Measurements from ENCODE around the gene ARAP2.
"Not testable (repeated sequence)": the region's sequence is repeated elsewhere in the genome, so short reads cannot be mapped to it uniquely, and the experiment has no call there.

The ARAP2 gene

GRCh38 chr4:36182315-36182714 lies 62.0 kb downstream of the ARAP2 start:
- not testable (repeated sequence) for DNase-seq

DNA sequence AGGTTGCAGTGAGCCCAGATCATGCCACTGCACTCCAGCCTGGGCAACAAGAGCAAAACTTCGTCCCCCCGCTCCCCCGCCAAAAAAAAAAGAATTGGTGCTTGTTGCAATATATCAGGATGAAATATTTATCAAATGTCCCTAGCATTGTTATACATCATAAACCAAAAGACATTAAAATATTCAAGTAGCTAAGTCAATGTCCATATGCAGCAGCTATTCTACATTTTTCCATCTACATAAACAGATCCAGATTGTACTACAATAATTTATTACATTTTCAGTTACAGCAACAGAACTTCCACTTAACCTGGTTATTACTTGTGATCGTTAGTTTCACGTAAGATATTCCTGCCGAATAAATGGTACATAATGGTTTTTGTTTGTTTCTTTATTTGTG lies 64.1 kb downstream of the ARAP2 start:
- no peak for DNase-seq

GRCh38 chr4:36178484-36178883 lies 65.8 kb downstream of the ARAP2 start:
- DNase-seq: no peak

- no peak for DNase-seq
These were observed 66.4 kb downstream of the ARAP2 start for GRCh38 chr4:36177946-36178345.

DNA sequence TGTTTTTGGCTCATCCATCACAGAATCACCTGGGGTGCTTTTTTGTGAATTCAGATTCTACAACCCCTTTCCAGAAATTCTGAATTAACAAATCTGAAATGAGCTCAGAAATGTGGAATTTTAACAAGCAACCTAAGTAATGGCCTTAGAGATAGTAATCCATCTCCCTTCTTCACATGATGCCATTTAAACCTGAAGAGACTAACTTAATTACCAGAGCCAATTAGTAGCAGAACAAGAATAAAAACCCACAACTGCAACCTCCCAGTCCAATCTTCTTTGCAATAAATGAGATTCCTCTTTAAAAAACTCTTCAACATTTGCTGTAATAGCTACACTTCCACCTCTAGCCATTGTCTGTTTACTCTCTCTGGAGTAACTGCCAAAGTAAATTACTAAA lies 69.7 kb downstream of the ARAP2 start:
- DNase-seq: no peak

- DNase-seq: no peak
These were observed 70.4 kb downstream of the ARAP2 start for GRCh38 chr4:36173905-36174304.

- no peak for DNase-seq
These were observed 71.7 kb downstream of the ARAP2 start for GRCh38 chr4:36172656-36173055.

- DNase-seq: no peak
These were observed 76.0 kb downstream of the ARAP2 start for GRCh38 chr4:36168127-36168878.

DNA sequence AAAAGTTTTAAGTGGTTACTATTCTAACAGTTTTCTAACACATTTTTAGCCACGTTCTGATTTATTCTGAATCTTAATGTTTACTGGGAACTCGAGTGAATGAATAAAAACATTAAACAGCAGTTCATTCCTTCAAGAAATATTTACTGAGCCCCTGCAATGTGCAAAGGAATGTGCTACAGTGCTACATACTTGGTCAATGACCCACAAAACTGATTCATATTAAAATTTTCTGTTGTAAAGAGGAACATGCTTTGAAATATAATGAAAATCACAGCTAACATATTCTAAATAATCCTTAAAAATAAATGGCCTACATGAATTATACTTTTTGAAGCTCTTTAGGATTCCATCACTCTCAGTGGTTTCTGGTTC lies 78.7 kb downstream of the ARAP2 start:
- DNase-seq: no peak

DNA sequence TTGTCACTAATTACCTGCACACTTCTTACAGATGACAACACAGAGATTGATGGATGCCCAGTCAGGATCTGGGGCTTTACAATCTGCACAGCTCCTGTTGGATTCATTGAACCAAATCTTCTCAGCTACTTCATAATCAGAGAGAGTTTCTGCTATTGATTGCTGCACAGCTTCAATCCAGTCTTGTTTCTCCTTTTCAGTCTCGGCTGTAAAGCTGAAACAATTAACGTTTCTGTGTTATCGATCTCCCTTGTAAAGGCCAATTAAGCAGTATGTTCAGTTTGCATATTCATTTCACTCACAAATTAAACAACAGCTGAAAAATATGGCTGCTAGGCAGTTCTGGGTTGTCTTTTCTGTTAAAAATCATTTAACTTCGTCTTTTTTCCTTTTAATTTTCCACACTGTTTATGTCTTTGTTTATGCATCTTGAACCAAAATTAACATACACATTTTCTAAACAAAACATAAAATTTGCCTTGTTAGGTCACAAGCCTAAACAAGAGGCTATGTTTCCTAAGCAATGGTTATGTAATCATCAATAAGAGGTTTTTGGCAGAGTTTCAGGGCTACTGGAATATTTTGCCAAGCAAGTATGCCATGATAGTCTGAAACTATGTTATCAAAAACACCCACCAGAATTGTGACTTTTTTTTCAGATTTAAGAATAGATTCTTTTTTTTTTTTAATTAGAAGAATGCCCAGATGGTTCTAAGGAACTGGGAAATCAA lies 79.2 kb downstream of the ARAP2 start:
- no peak for DNase-seq

DNA sequence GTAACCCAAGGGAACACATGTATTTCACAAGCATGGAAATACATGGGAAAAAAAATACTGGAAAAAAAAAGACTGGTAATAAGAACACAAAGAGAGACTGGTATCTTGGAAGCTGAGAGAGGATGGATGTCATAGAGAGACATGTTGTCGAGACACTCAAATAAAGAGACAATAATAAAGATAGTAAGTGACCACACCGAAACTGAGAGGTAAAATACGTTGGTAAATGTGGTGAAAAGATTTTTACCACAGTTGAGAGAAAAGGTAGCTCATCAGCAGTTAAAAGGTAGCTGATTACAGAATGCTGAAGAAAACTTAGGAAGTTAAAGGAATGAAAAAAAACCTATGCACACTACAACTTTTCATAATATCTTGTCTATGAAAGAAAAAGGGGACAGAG lies 81.1 kb downstream of the ARAP2 start:
- DNase-seq: no peak

DNA sequence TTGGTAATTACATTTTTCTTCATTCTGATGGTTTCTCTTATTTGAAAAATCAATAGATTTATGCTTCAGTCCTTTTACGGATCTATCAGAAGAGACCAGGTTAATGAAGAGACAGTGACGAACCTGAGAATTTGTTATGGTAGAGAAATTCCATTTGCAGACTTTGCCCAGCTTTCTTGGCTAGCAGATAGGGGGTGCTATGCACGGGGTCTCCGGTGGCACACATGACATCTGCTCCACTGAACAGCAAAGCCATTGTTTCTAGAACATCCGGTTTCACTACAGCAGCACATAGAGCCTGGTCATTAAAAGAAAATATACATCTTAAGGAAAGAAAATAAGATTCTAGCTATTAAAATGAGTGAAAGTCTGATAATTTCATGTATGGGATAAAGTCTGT lies 85.1 kb downstream of the ARAP2 start:
- DNase-seq: no peak

GRCh38 chr4:36152735-36153134 lies 91.6 kb downstream of the ARAP2 start:
- DNase-seq: no peak

DNA sequence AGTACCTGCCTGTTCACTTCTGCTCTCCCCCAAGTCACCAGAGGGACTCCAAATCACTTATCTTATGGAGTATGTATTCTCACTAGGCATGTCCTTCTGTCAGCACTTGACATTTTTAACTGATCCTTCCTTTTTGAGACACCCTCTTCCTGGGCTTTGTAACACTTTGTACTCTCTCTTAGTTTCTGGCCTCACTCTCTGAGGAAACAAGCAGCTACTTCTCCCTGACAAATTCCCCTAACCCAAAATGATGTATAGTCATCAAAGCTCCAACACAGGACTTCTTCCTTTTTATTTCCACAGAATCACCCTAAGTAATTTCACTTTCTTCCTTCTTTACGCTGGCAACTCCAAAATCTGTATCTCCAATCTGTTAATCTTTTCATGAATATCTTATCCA lies 101.8 kb downstream of the ARAP2 start:
- DNase-seq: no peak

DNA sequence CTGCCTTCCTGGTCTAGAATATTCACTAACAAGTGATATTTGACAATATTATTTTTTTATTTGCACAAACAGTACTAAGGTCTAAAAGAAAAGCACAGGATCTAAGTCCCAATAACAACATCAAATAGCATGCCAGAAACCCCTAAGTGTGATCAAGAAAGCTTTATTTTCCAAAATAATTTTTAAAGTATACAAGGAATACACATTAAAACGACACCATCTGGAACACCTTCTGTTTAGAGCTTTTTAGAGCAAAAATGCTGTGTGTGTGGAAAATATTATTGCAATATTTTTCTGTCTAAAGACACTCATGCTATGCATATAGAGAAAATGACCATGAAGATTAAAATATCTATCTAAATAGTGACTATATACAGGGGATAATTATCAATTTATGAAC lies 103.1 kb downstream of the ARAP2 start:
- DNase-seq: no peak

DNA sequence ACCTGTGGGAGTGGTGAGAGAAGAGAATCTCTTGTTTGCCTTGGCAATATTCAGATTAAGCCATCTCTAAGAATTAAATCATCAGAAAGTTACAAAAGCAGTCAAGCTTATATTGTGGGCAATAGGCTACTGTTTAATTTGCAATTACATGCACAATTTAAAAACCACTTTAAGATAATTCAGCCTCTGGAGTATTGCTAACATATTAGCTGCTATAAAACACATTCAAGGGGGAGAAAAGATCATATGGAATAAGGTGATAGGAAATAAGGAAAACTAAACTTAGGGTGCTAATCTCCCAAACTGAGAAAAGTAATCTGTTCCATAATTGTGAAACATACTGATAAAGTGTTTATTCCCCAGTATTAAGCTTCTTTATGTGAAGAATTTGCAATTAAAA lies 103.9 kb downstream of the ARAP2 start:
- DNase-seq: no peak

DNA sequence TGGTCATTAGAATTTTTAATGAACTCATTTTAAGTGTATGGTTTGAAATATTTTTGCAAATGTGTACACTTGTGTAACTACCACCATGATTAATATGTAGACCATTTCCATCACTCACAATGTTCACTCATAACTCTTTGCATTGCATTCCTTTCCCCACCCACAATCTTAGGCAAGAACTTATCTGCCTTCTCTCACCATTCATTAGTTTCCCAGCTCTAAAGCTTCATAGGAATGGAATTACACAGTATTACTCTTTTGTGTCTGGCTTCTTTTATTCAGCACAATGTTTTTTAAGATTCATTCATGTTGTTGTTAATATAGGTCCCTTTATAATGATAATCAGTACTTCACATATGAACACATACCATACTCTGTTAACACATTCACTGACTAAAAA lies 106.1 kb downstream of the ARAP2 start:
- no peak for DNase-seq

GRCh38 chr4:36137336-36137735 lies 107.0 kb downstream of the ARAP2 start:
- DNase-seq: no peak

DNA sequence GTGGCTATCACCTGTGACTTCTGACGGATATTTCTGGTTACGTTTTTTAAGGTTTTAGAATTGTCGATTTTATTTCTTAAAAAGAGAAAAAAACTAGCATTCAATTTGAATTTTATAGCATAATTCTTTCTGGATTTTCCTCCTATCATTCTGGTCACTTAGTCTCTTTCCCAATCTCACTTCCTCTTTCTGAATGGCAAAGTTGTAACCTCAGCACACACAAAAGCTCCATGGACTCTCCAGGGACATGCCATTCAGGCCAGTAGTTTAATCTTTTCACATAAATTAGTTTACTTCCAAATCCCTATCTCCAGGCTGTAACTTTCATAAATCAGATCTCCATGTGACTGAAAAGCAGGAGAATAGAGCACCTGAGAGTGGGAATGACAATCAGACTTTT lies 110.7 kb downstream of the ARAP2 start:
- no peak for DNase-seq

GRCh38 chr4:36133086-36133485 lies 111.2 kb downstream of the ARAP2 start:
- no peak for DNase-seq

DNA sequence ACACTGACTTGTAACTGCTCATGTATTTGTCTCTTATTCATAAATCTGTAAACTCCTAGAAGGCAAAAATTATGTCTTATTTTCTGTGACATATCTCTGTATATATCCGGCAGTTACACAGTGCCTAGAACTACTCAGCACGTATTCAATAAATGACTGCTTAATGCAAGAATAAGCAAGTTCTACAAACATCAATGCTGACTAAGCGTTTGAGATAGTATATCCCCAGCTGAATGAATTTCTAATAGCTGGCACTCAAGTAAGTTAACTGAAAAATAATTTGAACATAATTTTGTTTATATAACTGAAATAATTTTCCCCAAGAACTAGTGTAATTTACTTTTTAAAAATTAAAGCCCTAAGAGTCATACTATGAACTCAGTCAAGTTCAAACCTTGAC lies 113.7 kb downstream of the ARAP2 start:
- no peak for DNase-seq

- DNase-seq: no peak
These were observed 115.6 kb downstream of the ARAP2 start for GRCh38 chr4:36128689-36129088.

- no peak for DNase-seq
These were observed 120.4 kb downstream of the ARAP2 start for GRCh38 chr4:36123906-36124305.

GRCh38 chr4:36115312-36115711 lies 129.0 kb downstream of the ARAP2 start:
- DNase-seq: no peak

GRCh38 chr4:36111172-36111571 lies 133.1 kb downstream of the ARAP2 start:
- DNase-seq: no peak

Data from stimulated activated CD4-positive, alpha-beta T cell treated with anti-CD3 and anti-CD28 coated beads, Interleukin-1b, Interleukin-23, amount 100 ng/mL, for 48 hours (primary cell).